CD4-positive, CD25-positive, alpha-beta regulatory T cell (primary cell): Measurements from ENCODE around the gene CROCC. TPM values are rescaled to one million over a fixed set of nuclear protein-coding genes. Genes with fewer than 3 reads are reported as not detected.

Experiments used
- ATAC-seq, 2 donors: fragments of 150-1000 bp; cut with Tn5 transposase; one replicate each; pipeline ENCODE4 v1.10.0; 2021; ENCODE audit warnings: low read depth in 2 of 2, moderate number of reproducible peaks in 2 of 2, moderate library complexity in 1 of 2
- DNase-seq, 3 donors: peaks; one replicate each; pipeline versions ENCODE4 v3.0.0 to v3.0.0-alpha.2; 2012 to 2022; ENCODE audit warnings: mixed read lengths in 1 of 3
- H3K27ac ChIP-seq: one replicate; pipeline ENCODE4 v1.7.0; 2013; ENCODE audit warnings: mild to moderate bottlenecking, low read length; ENCODE audit not compliant: insufficient read depth, poor library complexity, severe bottlenecking
- H3K27me3 ChIP-seq: one replicate; pipeline ENCODE4 v1.7.0; 2013; ENCODE audit warnings: low read length; ENCODE audit not compliant: control insufficient read depth, insufficient read depth
- H3K36me3 ChIP-seq: one replicate; pipeline ENCODE4 v1.7.0; 2013; ENCODE audit warnings: mild to moderate bottlenecking, low read length, moderate library complexity; ENCODE audit not compliant: control insufficient read depth, insufficient read depth
- H3K4me1 ChIP-seq: 2 replicates; pipeline ENCODE4 v1.7.0; 2013; ENCODE audit warnings: mild to moderate bottlenecking, low read length; ENCODE audit not compliant: insufficient read depth, control insufficient read depth, poor library complexity, severe bottlenecking
- H3K4me3 ChIP-seq: one replicate; pipeline ENCODE4 v1.7.0; 2013; ENCODE audit warnings: low read depth, mild to moderate bottlenecking, low read length, moderate library complexity
- H3K9me3 ChIP-seq, 2 experiments: 1 replicate in 1 of 2; 2 replicates in 1 of 2; pipeline ENCODE4 v1.7.0; 2013; ENCODE audit warnings: low read length in 2 of 2, mild to moderate bottlenecking in 1 of 2, moderate library complexity in 1 of 2; ENCODE audit not compliant: control insufficient read depth in 2 of 2
- H3K27ac Mint-ChIP-seq, 3 donors: one replicate each; pipeline ENCODE4 v1.8.0; 2020 to 2022; ENCODE audit warnings: mild to moderate bottlenecking in 3 of 3, mixed read lengths in 3 of 3, moderate library complexity in 2 of 3
- H3K27me3 Mint-ChIP-seq: one replicate; pipeline ENCODE4 v1.8.0; 2022; ENCODE audit warnings: mild to moderate bottlenecking, mixed read lengths
- H3K36me3 Mint-ChIP-seq: one replicate; pipeline ENCODE4 v1.8.0; 2020; ENCODE audit warnings: mixed read lengths
- H3K4me1 Mint-ChIP-seq, 4 donors: one replicate each; pipeline ENCODE4 v1.8.0; 2020 to 2022; ENCODE audit warnings: mixed read lengths in 4 of 4, mild to moderate bottlenecking in 1 of 4
- H3K4me3 Mint-ChIP-seq, 4 donors: one replicate each; pipeline ENCODE4 v1.8.0; 2020 to 2022; ENCODE audit warnings: mild to moderate bottlenecking in 4 of 4, mixed read lengths in 4 of 4, moderate library complexity in 3 of 4
- H3K9me3 Mint-ChIP-seq, 7 donors: one replicate each; pipeline ENCODE4 v1.8.0; 2020 to 2022; ENCODE audit warnings: mixed read lengths in 7 of 7, mild to moderate bottlenecking in 3 of 7, moderate library complexity in 2 of 7
- polyA plus RNA-seq, 4 donors: library from polyadenylated mRNA; unstranded; fragments of 300-500 nt; fragmentation: Illumina TruSeq; gene quantifications; one replicate each; pipeline ENCODE4 v1.2.3, GENCODE V29; 2021
- total RNA-seq: library from RNA; stranded (reverse); gene quantifications from one replicate; pipeline ENCODE4 v1.2.3, GENCODE V29; 2022

CROCC gene
- total and polyA plus RNA-seq, 5 donors from 2014 or later: 3.9 to 46.1 (median 4.3) TPM

- Mint-ChIP-seq H3K4me3 (peak overlapping the region in 3 of 4 donors; percentile 59 to 89 (median 83)), H3K4me1 (peaks cover 0 to 24% (median 9%) of the 10 kb centered on the region in 4 donors), H3K9me3 (no peaks in the 10 kb centered on the region), H3K27me3 (no peaks in the 10 kb centered on the region), H3K27ac (no peak overlapping the region), H3K36me3 (no peaks in the 10 kb centered on the region)
- Histone ChIP-seq H3K4me3 (no peak overlapping the region), H3K4me1 (peaks cover 19% of the 10 kb centered on the region), H3K36me3 (peaks cover under 1% of the 10 kb centered on the region), H3K27ac (no peak overlapping the region), H3K27me3 (no peaks in the 10 kb centered on the region), H3K9me3 (no peaks in the 10 kb centered on the region)
- ATAC-seq (no peak), DNase-seq (no peak)
Observed at GRCh38 chr1:17012775-17013490, 91.2 kb downstream of the CROCC start.

GRCh38 chr1:17013491-17014320 lies 92.0 kb downstream of the CROCC start:
- no peaks in the 10 kb centered on the region for H3K9me3 Mint-ChIP-seq
- peaks cover 19% of the 10 kb centered on the region for H3K4me1 ChIP-seq
- H3K4me1 Mint-ChIP-seq: peaks cover 0 to 24% (median 9%) of the 10 kb centered on the region in 4 donors
- DNase-seq: no peak
- no peaks in the 10 kb centered on the region for H3K27me3 ChIP-seq
- no peaks in the 10 kb centered on the region for H3K27me3 Mint-ChIP-seq
- peaks cover 4% of the 10 kb centered on the region for H3K36me3 Mint-ChIP-seq
- no peaks in the 10 kb centered on the region for H3K9me3 ChIP-seq
- no peak overlapping the region for H3K27ac Mint-ChIP-seq
- ATAC-seq: no peak
- H3K4me3 Mint-ChIP-seq: peak overlapping the region in 1 of 4 donors; percentile 38
- no peak overlapping the region for H3K27ac ChIP-seq
- H3K36me3 ChIP-seq: peaks cover 7% of the 10 kb centered on the region
- no peak overlapping the region for H3K4me3 ChIP-seq

- Mint-ChIP-seq H3K4me1 (peaks cover 7 to 22% (median 10%) of the 10 kb centered on the region in 4 donors), H3K27me3 (no peaks in the 10 kb centered on the region), H3K4me3 (no peak overlapping the region), H3K9me3 (no peaks in the 10 kb centered on the region), H3K36me3 (peaks cover 15% of the 10 kb centered on the region), H3K27ac (no peak overlapping the region)
- Histone ChIP-seq H3K9me3 (no peaks in the 10 kb centered on the region), H3K27ac (no peak overlapping the region), H3K27me3 (no peaks in the 10 kb centered on the region), H3K4me3 (no peak overlapping the region), H3K4me1 (peaks cover 16% of the 10 kb centered on the region), H3K36me3 (peaks cover 19% of the 10 kb centered on the region)
- DNase-seq: no peak
- ATAC-seq: no peak
Observed at GRCh38 chr1:17014671-17015567, 93.2 kb downstream of the CROCC start.

- ATAC-seq: no peak
Observed at GRCh38 chr1:17016317-17016661, 94.6 kb downstream of the CROCC start.

GRCh38 chr1:17017435-17017834 lies 95.7 kb downstream of the CROCC start:
- DNase-seq (no peak), ATAC-seq (no peak)
- H3K27ac Mint-ChIP-seq: no peak overlapping the region

More at GRCh38 chr1:17016317-17016661, 94.6 kb downstream of the CROCC start:
- Histone ChIP-seq H3K4me1 (peaks cover 4% of the 10 kb centered on the region), H3K9me3 (no peaks in the 10 kb centered on the region), H3K36me3 (peaks cover 32% of the 10 kb centered on the region), H3K4me3 (no peak overlapping the region), H3K27me3 (no peaks in the 10 kb centered on the region), H3K27ac (no peak overlapping the region)
- H3K36me3 Mint-ChIP-seq: peaks cover 20% of the 10 kb centered on the region
- H3K4me1 Mint-ChIP-seq: peaks cover 0 to 10% (median 7%) of the 10 kb centered on the region in 4 donors
- DNase-seq: no peak
- no peak overlapping the region for H3K27ac Mint-ChIP-seq
- no peaks in the 10 kb centered on the region for H3K9me3 Mint-ChIP-seq
- H3K27me3 Mint-ChIP-seq: no peaks in the 10 kb centered on the region
- peak overlapping the region in 1 of 4 donors; percentile 4 for H3K4me3 Mint-ChIP-seq

GRCh38 chr1:17018849-17019248 lies 97.1 kb downstream of the CROCC start:
- H3K27ac Mint-ChIP-seq: peak overlapping the region in 2 of 3 donors; percentile 10 to 85
- H3K9me3 Mint-ChIP-seq: no peaks in the 10 kb centered on the region
- H3K36me3 Mint-ChIP-seq: peaks cover 30% of the 10 kb centered on the region
- Histone ChIP-seq H3K27ac (no peak overlapping the region), H3K4me3 (no peak overlapping the region), H3K9me3 (no peaks in the 10 kb centered on the region), H3K36me3 (peaks cover 55% of the 10 kb centered on the region), H3K27me3 (no peaks in the 10 kb centered on the region), H3K4me1 (no peaks in the 10 kb centered on the region)
- ATAC-seq: no peak
- H3K4me3 Mint-ChIP-seq: peak overlapping the region in 1 of 4 donors; percentile 41
- no peaks in the 10 kb centered on the region for H3K27me3 Mint-ChIP-seq
- H3K4me1 Mint-ChIP-seq: peaks cover 0 to 8% (median 5%) of the 10 kb centered on the region in 4 donors
- no peak for DNase-seq

More at GRCh38 chr1:17017435-17017834, 95.7 kb downstream of the CROCC start:
- no peaks in the 10 kb centered on the region for H3K27me3 ChIP-seq
- H3K36me3 ChIP-seq: peaks cover 44% of the 10 kb centered on the region
- no peaks in the 10 kb centered on the region for H3K4me1 ChIP-seq
- H3K36me3 Mint-ChIP-seq: peaks cover 20% of the 10 kb centered on the region
- H3K4me3 ChIP-seq: no peak overlapping the region
- H3K9me3 ChIP-seq: no peaks in the 10 kb centered on the region
- H3K27me3 Mint-ChIP-seq: no peaks in the 10 kb centered on the region
- H3K4me1 Mint-ChIP-seq: peaks cover 0 to 8% (median 5%) of the 10 kb centered on the region in 4 donors
- no peak overlapping the region for H3K4me3 Mint-ChIP-seq
- H3K9me3 Mint-ChIP-seq: no peaks in the 10 kb centered on the region
- H3K27ac ChIP-seq: no peak overlapping the region

- no peak for ATAC-seq
- no peak for DNase-seq
- Mint-ChIP-seq H3K4me1 (peaks cover 4 to 8% (median 5%) of the 10 kb centered on the region in 4 donors), H3K4me3 (no peak overlapping the region), H3K27ac (peak overlapping the region in 1 of 3 donors; percentile 85), H3K9me3 (no peaks in the 10 kb centered on the region), H3K36me3 (peaks cover 36% of the 10 kb centered on the region), H3K27me3 (no peaks in the 10 kb centered on the region)
- Histone ChIP-seq H3K27ac (no peak overlapping the region), H3K27me3 (no peaks in the 10 kb centered on the region), H3K4me1 (no peaks in the 10 kb centered on the region), H3K36me3 (peaks cover 71% of the 10 kb centered on the region), H3K9me3 (no peaks in the 10 kb centered on the region), H3K4me3 (no peak overlapping the region)
Observed at GRCh38 chr1:17020502-17020901, 98.8 kb downstream of the CROCC start.
